AG10803 (cell line): Measurements from ENCODE around the gene MYH4.

Experiments used
- DNase-seq: peaks from one replicate; pipeline ENCODE4 v3.0.0; 2010; ENCODE audit warnings: low read depth
- H3K4me3 ChIP-seq: 2 replicates; pipeline ENCODE4 v1.5.1; 2011; ENCODE audit warnings: mild to moderate bottlenecking, low read length, control low read depth
- CTCF ChIP-seq: conservative IDR thresholded peaks from 2 replicates; pipeline ENCODE4 v1.5.1; 2011; ENCODE audit warnings: mild to moderate bottlenecking, low read length, control low read depth, inconsistent platforms

The MYH4 gene

GRCh38 chr17:10458701-10459100, 10.7 kb downstream of the MYH4 start:
- no peak for TF ChIP-seq CTCF
- no peak overlapping the region for H3K4me3 ChIP-seq
- DNase-seq = no peak

- DNase-seq = no peak
- no peak overlapping the region for H3K4me3 ChIP-seq
- no peak for TF ChIP-seq CTCF
These were observed 11.4 kb downstream of the MYH4 start for GRCh38 chr17:10457952-10458351.

GRCh38 chr17:10447026-10447931, 22.1 kb downstream of the MYH4 start:
- no peak overlapping the region for H3K4me3 ChIP-seq
- DNase-seq = no peak
- TF ChIP-seq CTCF = no peak

- DNase-seq = peak; percentile 1
- H3K4me3 ChIP-seq = no peak overlapping the region
- no peak for TF ChIP-seq CTCF
These were observed 29.5 kb downstream of the MYH4 start for GRCh38 chr17:10439816-10440215.

GRCh38 chr17:10435096-10435495, 34.3 kb downstream of the MYH4 start:
- no peak overlapping the region for H3K4me3 ChIP-seq
- no peak for TF ChIP-seq CTCF
- DNase-seq = no peak

- peak; percentile 35 for DNase-seq
- H3K4me3 ChIP-seq = no peak overlapping the region
- no peak for TF ChIP-seq CTCF
These were observed 39.8 kb downstream of the MYH4 start for GRCh38 chr17:10429421-10430045.

GRCh38 chr17:10428781-10429180, 40.6 kb downstream of the MYH4 start:
- no peak for DNase-seq
- TF ChIP-seq CTCF = no peak
- H3K4me3 ChIP-seq = no peak overlapping the region
